Measurements from ENCODE around the gene FRMPD1. TPM values are rescaled to one million over a fixed set of nuclear protein-coding genes. Genes with fewer than 3 reads are reported as not detected.

FRMPD1 gene
- total and polyA plus RNA-seq, 10 of the 15 experiments (the other 5 are each of a cell fraction or from before 2014, with no cell fraction given): 0.01 to 0.08 (median 0.05) TPM; not detected in 6

GRCh38 chr9:37792122-37792521 lies 141.4 kb downstream of the FRMPD1 start:
- no peaks in the 10 kb centered on the region for H3K4me1 ChIP-seq (ENCODE audit: control insufficient read depth, insufficient read depth, low read length)
- ChIA-PET CTCF (no interaction called here), POLR2A (no interaction called here), RAD21 (ENCODE audit: unreplicated experiment) (no interaction called here), SMC1A (ENCODE audit: uncharacterized antibody, unreplicated experiment) (no interaction called here)
- no peaks in the 10 kb centered on the region for H3K9me3 ChIP-seq (replicated peaks; ENCODE audit: control insufficient read depth, insufficient read depth, low read length)
- H2AFZ ChIP-seq (ENCODE audit: control insufficient read depth, low read depth, low read length): no peak overlapping the region
- ATAC-seq (no peak), DNase-seq (ENCODE audit: low read depth, low spot score) (no peak), FAIRE-seq (no peak)
- no peaks in the 10 kb centered on the region for H3K36me3 ChIP-seq (ENCODE audit: control insufficient read depth in 2 of 2, insufficient read depth in 2 of 2, low read length in 1 of 2)
- H3K27ac ChIP-seq (ENCODE audit: control insufficient read depth, insufficient read depth): no peak overlapping the region
- H3K4me2 ChIP-seq (ENCODE audit: control insufficient read depth, insufficient read depth): no peak overlapping the region
- intact Hi-C loops (cut with micrococcal nuclease; ENCODE audit: unreplicated experiment) (no loop called here), in situ Hi-C loops (cut with MboI) (no loop called here)
- H3K79me2 ChIP-seq (ENCODE audit: control insufficient read depth, insufficient read depth, low read length): no peaks in the 10 kb centered on the region
- no peaks in the 10 kb centered on the region for H4K20me1 ChIP-seq (ENCODE audit: control insufficient read depth, insufficient read depth)
- no peak overlapping the region for H3K4me3 ChIP-seq
- H3K9ac ChIP-seq (ENCODE audit: control insufficient read depth, insufficient read depth, low read length): no peak overlapping the region
- BruUV-seq (replicated peaks): no TSS peak
- H3K27me3 ChIP-seq (replicated peaks in 1 of 2; ENCODE audit: control insufficient read depth in 2 of 2, insufficient read depth in 2 of 2, low read length in 1 of 2): no peaks in the 10 kb centered on the region
- WGBS (ENCODE audit: insufficient coverage, insufficient replicate concordance, low lambda C conversion rate, missing lambda C conversion rate): 70% methylated on average over 5 of the region's 5 CpGs
- TF ChIP-seq USF2 (IDR thresholded peaks at IDR 0.05; ENCODE audit: borderline replicate concordance, low read depth, low read length) (no peak), E2F8 (IDR thresholded peaks at IDR 0.05; ENCODE audit: low read depth, partially characterized antibody) (no peak), SMAD1 (IDR thresholded peaks at IDR 0.05; ENCODE audit: low read depth, partially characterized antibody) (no peak), MTA3 (IDR thresholded peaks at IDR 0.05; ENCODE audit: borderline replicate concordance, low read length) (no peak), EP300 (IDR thresholded peaks at IDR 0.05; ENCODE audit: borderline replicate concordance in 1 of 2, control insufficient read depth in 1 of 2, low read depth in 2 of 2, low read length in 2 of 2) (no peak), RAD51 (IDR thresholded peaks at IDR 0.05) (no peak), PRDM15 (CRISPR knock-in tag; IDR thresholded peaks at IDR 0.05) (no peak), WRNIP1 (IDR thresholded peaks at IDR 0.05; ENCODE audit: borderline replicate concordance, low read depth, low read length) (no peak), ZNF687 (IDR thresholded peaks at IDR 0.05) (no peak), HDAC2 (IDR thresholded peaks at IDR 0.05) (no peak), RELA (IDR thresholded peaks at IDR 0.05; ENCODE audit: borderline replicate concordance, partially characterized antibody) (no peak), KAT2A (conservative IDR thresholded peaks at IDR 0.05; ENCODE audit: control insufficient read depth, low read depth, low read length) (no peak), ATF7 (IDR thresholded peaks at IDR 0.05; ENCODE audit: low read depth) (no peak)

Data from GM12878 (cell line).